GM21528 (cell line): Measurements from ENCODE around the gene MAP2K6.

Source experiments
- ATAC-seq: cut with Tn5 transposase; IDR thresholded peaks from one replicate; pipeline ENCODE4 v1.9.1; 2021; ENCODE audit warnings: mild to moderate bottlenecking, moderate library complexity; ENCODE audit not compliant: unreplicated experiment, low FRiP score

MAP2K6 gene

DNA sequence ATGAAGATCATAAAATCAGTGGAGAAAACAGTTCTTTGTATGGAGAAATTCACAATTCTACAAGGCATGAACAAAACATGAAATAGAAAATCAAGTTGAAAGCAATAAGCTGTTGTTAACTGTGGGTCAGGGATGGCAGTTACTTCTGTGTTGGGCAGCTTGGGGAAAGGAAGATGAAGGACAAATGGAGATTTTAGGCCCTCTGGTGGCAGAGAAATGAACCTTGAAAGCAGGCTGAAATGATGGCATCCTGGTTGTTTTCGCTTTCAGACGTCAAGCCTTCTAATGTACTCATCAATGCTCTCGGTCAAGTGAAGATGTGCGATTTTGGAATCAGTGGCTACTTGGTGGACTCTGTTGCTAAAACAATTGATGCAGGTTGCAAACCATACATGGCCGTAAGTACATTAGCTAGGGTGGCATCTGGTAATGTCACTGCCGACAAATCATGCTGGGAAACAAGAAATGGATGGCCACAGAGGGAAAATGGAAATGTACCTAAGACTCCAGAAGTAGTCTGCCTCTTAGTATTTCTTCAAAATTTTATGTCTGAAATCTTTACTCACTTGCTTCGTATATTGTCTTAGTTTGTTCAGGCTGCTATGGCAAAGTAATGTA, 108.9 kb downstream of the MAP2K6 start:
- no peak for ATAC-seq

DNA sequence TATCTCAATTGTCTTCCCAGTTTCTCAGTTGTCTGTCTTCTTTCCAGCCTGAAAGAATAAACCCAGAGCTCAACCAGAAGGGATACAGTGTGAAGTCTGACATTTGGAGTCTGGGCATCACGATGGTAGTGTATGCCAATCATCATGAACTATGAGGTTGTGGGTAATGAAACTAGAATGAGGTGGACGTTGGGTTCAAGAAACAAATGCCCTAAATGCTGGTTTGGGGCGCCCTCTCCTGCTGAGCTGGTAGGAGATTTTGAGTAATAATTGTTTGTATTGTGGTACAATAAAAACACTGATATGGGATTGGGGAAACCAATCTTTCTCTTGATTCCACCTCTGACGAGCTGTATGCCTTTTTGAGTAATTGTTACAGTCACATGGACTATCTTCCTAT, 110.4 kb downstream of the MAP2K6 start:
- ATAC-seq, result no peak

DNA sequence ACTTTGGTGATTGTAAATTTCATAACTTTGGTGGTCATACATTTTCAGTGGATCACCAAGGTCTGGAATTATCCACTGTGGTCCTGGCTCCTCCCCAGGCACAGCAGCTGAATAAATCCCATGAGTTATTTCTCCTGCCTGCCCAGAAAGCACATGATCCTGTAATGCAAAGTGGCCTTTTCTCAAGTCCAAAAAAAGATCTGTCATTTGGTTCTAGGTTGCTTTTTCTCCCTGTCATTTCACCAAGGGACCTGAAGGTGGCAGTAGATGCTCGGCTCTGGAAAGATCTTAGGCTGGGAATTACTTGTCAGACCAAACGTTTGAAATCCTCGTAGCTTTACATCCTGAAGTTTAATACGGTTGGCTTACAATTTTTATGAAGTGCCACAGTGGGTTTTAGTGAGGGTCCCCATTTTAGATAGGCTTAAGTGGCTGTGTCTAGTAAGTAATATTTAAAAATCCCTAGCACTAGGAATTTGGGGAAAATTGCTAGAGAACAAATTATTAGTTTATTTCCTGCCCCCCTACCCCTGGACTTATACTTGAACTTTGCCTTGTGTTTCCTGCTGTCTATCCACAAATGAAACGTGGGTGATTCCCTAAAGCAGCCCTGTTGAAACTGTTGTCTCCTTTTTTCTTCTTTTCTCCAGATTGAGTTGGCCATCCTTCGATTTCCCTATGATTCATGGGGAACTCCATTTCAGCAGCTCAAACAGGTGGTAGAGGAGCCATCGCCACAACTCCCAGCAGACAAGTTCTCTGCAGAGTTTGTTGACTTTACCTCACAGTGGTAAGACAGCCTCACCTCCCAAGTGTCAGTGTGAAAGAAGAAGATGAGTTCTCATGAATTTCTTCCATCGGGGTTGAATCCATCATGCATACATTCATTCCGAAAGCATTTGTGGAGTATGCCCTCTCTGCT, 111.7 kb downstream of the MAP2K6 start:
- no peak for ATAC-seq

DNA sequence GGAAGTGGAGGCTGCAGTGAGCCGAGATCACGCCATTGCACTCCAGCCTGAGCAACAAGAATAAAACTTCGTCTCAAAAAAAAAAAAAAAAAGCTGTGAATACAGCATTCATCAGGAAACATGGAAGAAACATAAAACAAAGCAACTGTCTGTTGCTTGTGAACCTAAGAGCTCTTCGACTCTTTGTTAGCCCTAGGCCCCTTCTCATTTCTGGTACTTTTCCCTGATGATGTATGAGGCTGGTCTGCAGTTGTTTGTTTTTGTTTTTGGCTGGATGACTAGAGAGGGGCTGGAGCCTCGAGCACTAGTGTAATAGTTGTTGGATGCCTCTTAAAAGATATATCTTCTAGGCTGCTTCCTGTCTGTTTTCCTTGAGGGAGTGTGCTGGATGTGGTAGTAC, 113.5 kb downstream of the MAP2K6 start:
- no peak for ATAC-seq

DNA sequence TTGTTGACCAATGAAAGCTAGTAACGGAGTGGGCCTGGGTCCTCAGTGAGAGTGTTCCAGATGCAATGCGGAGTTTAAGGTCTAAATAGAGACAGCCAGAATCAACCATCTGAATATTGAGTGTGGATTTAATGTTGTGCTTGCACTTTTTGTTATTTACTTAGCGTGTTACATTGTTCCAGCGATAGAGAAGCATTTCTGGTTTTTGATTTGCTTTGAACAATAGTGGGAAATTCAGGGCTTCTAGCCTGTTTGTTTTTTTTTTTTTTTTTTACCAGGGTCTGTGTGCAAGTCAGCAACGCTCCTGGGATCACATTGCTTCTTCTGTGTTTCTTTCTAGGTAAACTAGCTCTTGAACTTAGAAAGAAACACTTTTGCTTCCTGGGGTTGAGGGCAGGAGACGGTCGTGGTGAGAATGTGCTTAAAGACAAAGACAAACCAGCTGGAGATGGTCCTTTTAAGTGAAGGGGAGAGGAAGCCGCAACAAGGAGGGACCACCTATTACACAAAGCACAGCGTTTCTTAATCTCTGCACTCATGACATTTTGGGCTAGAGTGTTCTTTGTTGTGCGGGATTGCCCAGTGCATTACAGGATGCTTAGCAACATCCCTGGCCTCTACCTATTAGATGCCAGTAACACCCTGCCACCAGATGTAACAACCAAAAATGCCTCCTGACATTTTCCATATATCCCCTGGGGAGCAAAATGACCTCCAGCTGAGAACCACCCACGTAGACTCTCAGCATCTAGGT, 119.2 kb downstream of the MAP2K6 start:
- no peak for ATAC-seq

DNA sequence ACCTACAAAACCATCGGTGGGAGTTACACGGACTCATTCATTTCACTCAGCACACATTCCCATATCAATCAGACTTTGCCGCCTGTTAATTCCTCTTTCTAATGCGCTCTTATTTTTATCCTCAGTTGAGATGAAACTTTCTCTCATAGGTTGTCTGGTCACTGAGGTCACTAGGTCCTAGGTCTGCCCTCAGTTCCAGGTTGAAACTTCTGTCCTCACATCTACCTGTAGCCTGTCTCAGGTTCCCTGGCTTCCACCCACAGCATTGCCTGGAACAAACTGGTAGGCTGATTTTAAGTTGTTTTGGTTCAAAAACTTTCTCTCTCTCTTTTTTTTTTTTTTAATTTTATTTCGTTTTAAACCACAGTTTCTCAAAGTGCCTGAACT, 119.7 kb downstream of the MAP2K6 start:
- ATAC-seq, result no peak

DNA sequence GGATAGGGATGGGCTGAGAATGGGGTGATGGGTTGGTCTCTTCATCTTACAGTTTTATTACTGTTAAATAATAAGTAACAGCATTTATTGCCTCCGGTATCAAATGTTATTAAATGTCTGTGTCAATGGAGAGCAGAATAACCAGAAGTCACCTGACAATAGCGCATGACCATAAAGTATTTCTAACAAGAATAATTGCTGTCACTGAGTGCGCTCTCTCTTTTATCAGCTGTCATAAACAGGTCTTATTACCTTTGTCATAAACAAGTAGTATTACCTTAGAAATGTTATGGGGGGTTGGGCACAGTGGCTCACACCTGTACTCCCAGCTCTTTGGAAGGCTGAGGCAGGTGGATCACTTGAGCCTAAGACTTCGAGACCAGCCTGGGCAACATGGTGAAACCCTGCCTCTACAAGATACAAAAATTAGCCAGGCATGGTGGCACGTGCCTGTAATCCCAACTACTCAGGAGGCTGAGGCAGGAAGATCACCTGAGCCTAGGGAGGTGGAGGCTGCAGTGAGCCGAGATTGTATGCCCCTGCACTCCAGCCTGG, 120.6 kb downstream of the MAP2K6 start:
- ATAC-seq, result no peak

DNA sequence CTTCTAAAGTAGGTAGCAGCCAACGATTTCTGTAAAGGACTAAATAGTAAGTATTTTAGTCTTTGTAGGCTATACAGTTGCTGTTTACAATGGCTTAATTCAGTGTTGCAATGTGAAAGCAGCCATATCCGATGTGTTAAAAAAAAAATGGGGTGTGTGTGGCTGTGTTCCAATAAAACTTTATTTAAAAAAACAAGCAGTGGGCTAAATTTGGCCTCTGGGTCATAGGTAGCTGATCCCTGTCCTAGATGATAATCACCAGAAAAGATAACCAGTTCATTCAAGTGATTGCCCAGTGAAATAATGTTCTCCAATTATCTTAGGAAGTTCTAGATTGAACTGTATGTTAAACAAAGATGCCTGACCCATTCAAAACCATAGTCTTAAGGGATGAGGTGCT, 124.3 kb downstream of the MAP2K6 start:
- no peak for ATAC-seq

DNA sequence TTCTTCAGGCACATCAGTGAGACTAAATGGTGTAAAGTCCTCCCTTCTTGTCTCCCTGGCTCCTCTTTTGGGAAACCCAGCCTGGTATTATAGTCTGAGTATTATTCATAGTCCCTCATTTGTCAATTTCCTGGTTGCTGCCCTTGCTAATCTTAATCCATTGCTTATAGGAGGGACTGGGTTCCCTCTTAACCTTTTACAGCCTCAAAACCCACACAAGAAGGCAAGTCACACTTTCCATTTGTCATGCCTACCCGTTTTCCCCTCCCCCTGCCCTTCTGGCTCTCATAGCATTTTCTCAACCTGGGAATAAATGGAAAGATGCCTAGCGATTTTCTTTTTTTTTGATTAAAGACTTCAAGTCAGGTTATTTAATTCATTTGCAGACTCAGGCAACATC, 124.8 kb downstream of the MAP2K6 start:
- ATAC-seq, result no peak

DNA sequence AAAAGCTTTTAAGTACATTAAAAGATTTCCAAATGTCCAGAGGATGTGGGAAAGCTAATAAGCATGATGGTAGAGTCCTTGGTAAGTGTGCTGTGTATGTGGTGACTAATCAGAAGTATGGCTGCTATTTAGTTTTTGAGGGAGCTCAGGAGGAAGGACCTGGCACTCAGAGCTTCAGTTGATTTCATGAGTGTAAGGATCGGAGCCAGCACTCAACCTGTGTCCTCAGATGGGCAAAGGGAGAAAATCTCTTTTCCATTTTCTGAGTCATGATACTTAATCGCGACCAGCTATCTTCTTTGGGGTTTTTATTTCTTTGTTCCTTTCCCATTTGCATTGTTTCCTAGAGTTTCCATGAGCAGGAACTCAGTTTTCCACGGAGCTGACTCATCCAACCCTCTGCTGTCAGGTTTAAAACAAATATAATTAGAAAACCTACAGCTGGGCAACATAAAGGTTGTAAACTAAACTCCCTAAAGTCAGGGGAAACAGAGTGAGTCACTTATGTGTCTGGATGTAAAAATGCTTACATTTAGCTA, 125.4 kb downstream of the MAP2K6 start:
- ATAC-seq, result no peak

DNA sequence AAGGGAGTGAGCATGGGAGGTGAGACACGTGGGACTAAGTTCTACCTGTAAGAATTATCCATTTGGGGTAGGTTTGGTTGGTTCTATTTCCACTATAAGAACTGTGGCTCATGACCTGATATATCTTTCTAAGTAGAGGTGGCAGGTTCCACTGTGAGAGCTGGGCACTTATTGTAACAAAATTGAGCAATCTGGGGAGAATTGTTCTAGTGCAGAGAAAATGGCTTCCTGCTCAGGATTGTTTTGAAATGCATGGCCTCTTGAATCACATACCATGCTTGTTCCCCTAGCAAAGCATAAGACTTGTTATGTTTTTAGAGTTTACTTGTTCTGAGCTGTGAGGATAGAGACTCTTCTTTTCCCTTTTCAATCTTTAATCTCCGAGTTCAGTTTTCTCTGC, 125.9 kb downstream of the MAP2K6 start:
- ATAC-seq, result no peak

DNA sequence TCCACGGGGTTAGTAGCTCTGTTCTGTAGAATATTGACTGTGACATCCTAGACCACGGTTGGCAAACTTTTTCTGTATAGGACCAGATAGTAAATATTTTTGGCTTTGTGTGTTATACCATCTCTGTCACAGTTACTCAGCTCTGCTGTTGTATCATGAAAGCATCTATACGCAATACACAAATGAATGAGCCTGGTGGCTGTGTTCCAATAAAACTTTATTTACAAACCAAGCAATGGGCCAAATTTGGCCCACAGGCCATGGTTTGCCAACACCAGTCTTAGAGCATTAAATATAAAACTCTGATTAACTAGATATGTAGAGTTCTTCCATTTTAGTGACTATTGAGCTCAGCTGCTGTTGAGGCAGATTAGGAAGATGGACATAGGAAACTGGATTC, 132.7 kb downstream of the MAP2K6 start:
- ATAC-seq, result no peak

DNA sequence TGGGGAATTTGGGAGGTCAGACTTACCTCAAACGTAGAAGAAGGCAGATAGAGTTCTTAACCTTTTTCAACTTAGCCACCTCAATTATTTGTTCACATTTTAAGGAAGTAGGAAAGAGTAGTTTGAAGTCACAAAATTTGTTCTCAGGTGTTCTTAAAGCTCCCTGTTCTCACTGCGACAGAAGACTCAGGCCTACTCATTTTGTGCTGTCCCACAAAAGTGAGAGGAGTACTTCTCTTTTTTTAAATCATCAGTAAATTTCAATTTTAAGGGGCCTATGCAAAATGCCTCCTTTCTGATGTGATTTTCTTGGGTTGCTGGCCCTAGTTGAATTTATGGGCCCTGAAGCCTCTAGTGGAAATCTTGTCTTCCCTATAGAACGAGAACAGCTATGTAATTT, 133.4 kb downstream of the MAP2K6 start:
- peak; percentile 71 for ATAC-seq

DNA sequence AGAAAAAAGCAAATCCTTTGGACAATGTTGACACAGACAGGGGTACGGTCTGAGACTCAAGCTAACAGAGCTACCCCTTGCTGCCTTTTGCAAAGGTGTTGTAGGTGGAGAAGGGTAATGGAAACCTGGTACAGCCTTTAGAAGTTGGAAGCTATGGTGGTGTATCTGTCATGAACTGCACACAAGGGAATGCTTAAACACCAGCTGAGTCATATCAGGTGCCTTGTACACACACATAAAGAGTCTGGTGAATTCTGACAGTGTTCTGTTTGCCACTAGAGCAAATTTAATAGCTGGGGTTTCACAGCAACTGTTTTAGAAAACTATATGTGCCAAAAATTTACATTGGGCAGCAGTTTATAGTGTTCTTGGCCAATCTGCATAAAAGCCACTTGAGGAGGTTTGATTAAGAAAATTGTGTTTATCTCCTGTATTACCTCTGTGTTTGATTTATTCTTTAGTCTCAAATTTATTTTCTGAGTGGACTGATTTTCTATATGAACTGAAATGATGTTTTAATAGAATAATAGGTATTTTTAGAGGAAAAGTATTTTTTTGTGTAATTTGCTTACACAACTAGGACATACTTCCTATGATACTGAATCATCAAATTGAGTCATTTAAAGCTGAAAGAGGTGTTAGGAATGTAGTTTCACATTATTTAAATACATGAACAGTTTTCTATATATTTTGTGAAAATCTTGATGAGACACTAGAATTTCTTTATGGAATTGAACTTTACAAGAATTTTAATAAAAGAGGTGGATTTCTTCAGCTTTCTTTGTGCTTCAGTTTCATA, 136.9 kb downstream of the MAP2K6 start:
- ATAC-seq, result no peak

DNA sequence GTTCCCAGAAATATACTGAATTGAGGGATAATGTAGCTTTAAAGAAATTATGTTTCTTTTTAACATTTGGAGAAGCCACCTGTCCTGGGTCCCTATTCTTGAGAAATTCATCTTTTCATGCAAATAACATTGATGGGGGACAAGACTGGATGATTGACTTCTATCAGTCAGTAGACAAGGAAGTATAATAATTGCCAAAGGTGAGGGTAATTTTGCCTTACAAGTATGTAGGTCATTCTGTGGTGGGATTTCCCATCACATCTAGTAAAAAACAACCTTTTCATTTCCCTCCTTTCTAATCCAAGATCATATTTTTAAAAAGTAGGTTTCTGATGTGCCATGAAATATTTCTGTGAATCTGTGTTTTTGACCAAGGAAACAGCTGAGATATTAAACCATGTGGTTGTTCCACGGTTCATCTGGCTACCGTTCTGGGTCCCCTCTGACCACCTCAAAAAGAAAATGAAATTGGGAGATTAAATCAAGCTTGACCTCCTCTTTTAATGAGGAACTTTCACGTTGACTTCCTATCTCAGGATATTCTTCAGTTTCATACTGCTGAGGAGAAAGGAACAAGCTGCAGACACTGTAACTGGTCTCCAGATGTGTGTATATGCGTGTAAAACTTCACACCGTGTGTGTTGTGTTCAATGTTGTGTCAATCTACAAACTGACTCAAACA, 138.6 kb downstream of the MAP2K6 start:
- ATAC-seq, result no peak

DNA sequence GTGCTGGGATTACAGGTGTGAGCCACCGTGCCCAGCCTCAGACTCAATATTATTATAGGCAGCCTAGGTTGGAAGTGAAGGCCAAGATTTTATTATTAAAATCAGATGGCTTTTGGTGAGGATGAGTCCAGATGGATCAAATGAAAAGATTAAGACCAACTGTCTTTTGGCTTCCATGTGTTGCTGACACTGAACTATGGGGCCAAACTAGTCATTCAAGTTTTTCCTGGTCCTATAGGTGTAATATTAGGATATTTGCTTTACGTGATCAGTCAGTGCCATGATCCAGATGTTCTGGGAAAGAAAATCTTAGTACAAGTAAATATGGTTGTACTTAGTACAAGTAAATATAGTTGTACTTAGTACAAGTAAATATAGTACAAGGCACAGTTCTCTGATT, 140.6 kb downstream of the MAP2K6 start:
- ATAC-seq, result no peak

DNA sequence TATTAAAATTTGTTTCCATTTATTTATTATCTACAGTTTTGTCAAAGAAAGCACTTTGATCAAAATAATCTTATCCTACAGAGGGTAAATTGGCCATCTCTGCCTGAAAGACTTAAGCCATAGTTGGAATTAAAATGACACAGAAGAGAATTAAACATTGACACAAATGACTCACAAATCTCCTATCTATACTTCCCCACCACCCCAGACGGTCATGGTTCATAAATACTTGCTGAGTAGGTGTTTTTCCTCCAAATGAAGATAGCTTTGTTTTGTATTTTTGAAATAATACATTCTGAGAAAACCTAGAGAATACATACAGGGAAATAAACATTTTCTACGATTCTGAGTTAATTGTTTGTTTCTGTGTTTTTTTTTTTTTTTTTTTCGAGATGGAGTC, 142.8 kb downstream of the MAP2K6 start:
- no peak for ATAC-seq

DNA sequence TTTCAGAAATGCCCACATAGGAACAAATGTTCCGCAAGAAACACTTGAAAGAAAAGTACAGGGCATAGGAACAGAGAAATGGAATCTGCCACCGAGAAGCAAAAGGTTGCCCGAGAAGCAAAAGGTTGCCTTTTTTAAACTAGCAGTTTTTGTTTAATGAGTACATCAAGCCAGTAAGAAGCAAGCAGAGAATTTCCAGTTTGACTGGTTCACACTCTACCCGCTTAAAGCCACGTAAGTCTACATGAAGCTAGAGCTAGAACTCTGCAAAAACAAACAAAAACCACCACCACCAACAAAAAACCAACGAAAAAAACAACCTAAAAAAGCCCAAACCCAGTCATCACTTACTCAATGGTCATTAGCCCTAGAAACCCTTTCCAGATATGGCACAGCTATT, 144.3 kb downstream of the MAP2K6 start:
- ATAC-seq, result no peak

DNA sequence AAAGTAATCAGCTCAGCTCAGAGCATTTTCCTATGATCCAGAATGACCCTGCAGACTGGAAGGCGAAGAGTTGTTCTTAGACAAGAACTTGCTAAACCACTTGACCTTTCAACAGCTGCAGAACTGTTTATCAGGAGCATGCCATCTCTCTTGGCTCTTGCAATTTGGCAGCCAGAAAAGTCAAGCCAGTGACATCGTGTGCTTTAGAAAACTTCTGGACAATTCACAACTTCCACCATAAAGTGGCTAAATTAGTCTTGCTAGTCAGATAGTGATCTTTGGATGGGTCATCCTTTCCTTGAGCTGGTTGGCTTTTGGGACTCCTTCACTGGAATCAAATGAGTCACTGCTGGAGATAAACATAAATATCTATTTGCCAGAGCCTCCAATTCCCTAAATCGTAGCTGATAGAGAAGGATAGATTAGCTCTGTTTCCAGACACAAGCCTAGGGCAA, 146.5 kb downstream of the MAP2K6 start:
- no peak for ATAC-seq
